GM12864 (cell line): Measurements from ENCODE around the gene ZFAND3.

Experiments used
- DNase-seq: peaks from one replicate; pipeline ENCODE4 v3.0.0-alpha.2; 2011; ENCODE audit warnings: low read depth
- H3K4me3 ChIP-seq: 2 replicates; pipeline ENCODE4 v1.5.1; 2011; ENCODE audit warnings: mild to moderate bottlenecking, low read depth, low read length, control low read depth
- CTCF ChIP-seq: IDR thresholded peaks from 2 replicates; pipeline ENCODE4 v1.5.1; 2011; ENCODE audit warnings: low read depth, mild to moderate bottlenecking, moderate library complexity, low read length, control low read depth, inconsistent platforms; ENCODE audit errors: missing control alignments

ZFAND3 gene

GRCh38 chr6:38143191-38144150 is 323.9 kb downstream of the ZFAND3 start:
- no peak for TF ChIP-seq CTCF
- H3K4me3 ChIP-seq: no peak overlapping the region
- DNase-seq: no peak

- no peak overlapping the region for H3K4me3 ChIP-seq
- no peak for TF ChIP-seq CTCF
Measured at GRCh38 chr6:38144365-38144945, 324.9 kb downstream of the ZFAND3 start.

GRCh38 chr6:38146021-38146733 is 326.6 kb downstream of the ZFAND3 start:
- H3K4me3 ChIP-seq: no peak overlapping the region
- DNase-seq: no peak
- no peak for TF ChIP-seq CTCF

More at GRCh38 chr6:38144365-38144945, 324.9 kb downstream of the ZFAND3 start:
- DNase-seq: no peak

- TF ChIP-seq CTCF: no peak
- no peak for DNase-seq
- no peak overlapping the region for H3K4me3 ChIP-seq
Measured at GRCh38 chr6:38146734-38147027, 327.2 kb downstream of the ZFAND3 start.

- no peak for DNase-seq
- H3K4me3 ChIP-seq: no peak overlapping the region
- TF ChIP-seq CTCF: no peak
Measured at GRCh38 chr6:38148606-38149005, 329.1 kb downstream of the ZFAND3 start.

GRCh38 chr6:38149531-38149930 is 330.0 kb downstream of the ZFAND3 start:
- TF ChIP-seq CTCF: no peak
- no peak overlapping the region for H3K4me3 ChIP-seq
- no peak for DNase-seq
